HL-60 (cell line): ENCODE data around the gene TM4SF18.

ENCODE experiments used
- DNase-seq, 2 experiments: peaks; one replicate each; pipeline ENCODE4 v3.0.0-alpha.2; 2010 to 2020; ENCODE audit warnings: low read depth in 1 of 2, low spot score in 1 of 2
- H3K27ac ChIP-seq: fragments of 250-450 bp; sonication (Bioruptor Pico); replicated peaks from 2 replicates; pipeline ENCODE4 v1.5.1; 2020; ENCODE audit warnings: mild to moderate bottlenecking, moderate library complexity
- H3K27me3 ChIP-seq: fragments of 250-450 bp; sonication (Bioruptor Pico); 2 replicates; pipeline ENCODE4 v1.5.1; 2021; ENCODE audit warnings: mild to moderate bottlenecking, moderate library complexity; ENCODE audit not compliant: insufficient read depth, poor library complexity, severe bottlenecking
- H3K4me3 ChIP-seq: replicated peaks from 2 replicates; pipeline ENCODE4 v1.5.1; 2011; ENCODE audit warnings: mild to moderate bottlenecking, control low read depth, low read length; ENCODE audit not compliant: insufficient read depth
- CTCF ChIP-seq: IDR thresholded peaks from one replicate; pipeline ENCODE4 v1.5.1; 2011; ENCODE audit warnings: low read length, control low read depth, inconsistent platforms; ENCODE audit not compliant: insufficient read depth
- GABPA ChIP-seq: IDR thresholded peaks from 2 replicates; pipeline ENCODE4 v1.6.1; 2012; ENCODE audit warnings: low read depth
- POLR2AphosphoS5 ChIP-seq: IDR thresholded peaks from 2 replicates; pipeline ENCODE4 v1.6.1; 2012; ENCODE audit warnings: low read depth
- REST ChIP-seq: IDR thresholded peaks from 2 replicates; pipeline ENCODE4 v1.6.1; 2012; ENCODE audit warnings: low read depth; ENCODE audit not compliant: insufficient replicate concordance
- SPI1 ChIP-seq: IDR thresholded peaks from 2 replicates; pipeline ENCODE4 v1.6.1; 2012; ENCODE audit warnings: low read depth, mild to moderate bottlenecking, borderline replicate concordance
- long read RNA-seq: library from polyadenylated mRNA; unstranded; transcript quantifications from one replicate; pipeline ENCODE4 v2.0.0, GENCODE V29; 2020

Gene TM4SF18
- long read RNA-seq, result 0 reads

GRCh38 chr3:149333176-149333859 is at the start of gene TM4SF18:
Gene TM4SF18 (minus strand): TSS chr3:149333636. CDS start chr3:149333382, 254 bp downstream.
- DNase-seq, result no peak
- TF ChIP-seq CTCF, result no peak
- no peak for TF ChIP-seq REST
- TF ChIP-seq POLR2AphosphoS5, result no peak
- TF ChIP-seq GABPA, result no peak
- peaks cover 3% of the 10 kb centered on the region for H3K27me3 ChIP-seq
- no peak within 1 kb of the TSS for H3K27ac ChIP-seq
- H3K4me3 ChIP-seq, result no peak within 1 kb of the TSS

GRCh38 chr3:149382518-149382917 is 49.1 kb upstream of the TM4SF18 start:
- Histone ChIP-seq H3K27me3 (no peaks in the 10 kb centered on the region), H3K4me3 (no peak overlapping the region), H3K27ac (no peak overlapping the region)
- DNase-seq, result no peak
- TF ChIP-seq CTCF (no peak), SPI1 (no peak), POLR2AphosphoS5 (no peak), REST (no peak), GABPA (no peak)

- Histone ChIP-seq H3K27ac (no peak overlapping the region), H3K4me3 (no peak overlapping the region), H3K27me3 (no peaks in the 10 kb centered on the region)
- DNase-seq, result no peak
- TF ChIP-seq SPI1 (no peak), GABPA (no peak), POLR2AphosphoS5 (no peak), CTCF (no peak), REST (no peak)
These were observed 48.6 kb upstream of the TM4SF18 start for GRCh38 chr3:149382101-149382467.
